Activated CD8-positive, alpha-beta memory T cell treated with anti-CD3 and anti-CD28 coated beads for 24 hours (primary cell): ENCODE results near the gene SPATS2.
"Not testable (repeated sequence)": the region's sequence is repeated elsewhere in the genome, so short reads cannot be mapped to it uniquely, and the experiment has no call there.

Experiments used
- DNase-seq: peaks from one replicate; pipeline ENCODE4 v3.0.0-alpha.2; 2020

SPATS2 gene

GRCh38 chr12:49367381-49368239 is at the start of gene SPATS2:
TSS of gene SPATS2 (plus strand) at chr12:49367462. CDS start at chr12:49461013, 93,551 bp downstream.
- DNase-seq = peak; percentile 93

- DNase-seq = not testable (repeated sequence)
These were observed 46.7 kb upstream of the SPATS2 start for GRCh38 chr12:49320411-49321103.

- peak; percentile 63 for DNase-seq
These were observed 44.9 kb upstream of the SPATS2 start for GRCh38 chr12:49322367-49322707.

- DNase-seq = peak; percentile 96
These were observed 44.3 kb upstream of the SPATS2 start, which contains the start of gene TROAP for GRCh38 chr12:49322708-49323523. TSS of gene TROAP (plus strand) at chr12:49323255. CDS start at chr12:49323609, 354 bp downstream.

- DNase-seq = no peak
These were observed 43.7 kb upstream of the SPATS2 start for GRCh38 chr12:49323524-49324097.

GRCh38 chr12:49325606-49326005 is 41.7 kb upstream of the SPATS2 start:
- no peak for DNase-seq

- no peak for DNase-seq
These were observed 39.9 kb upstream of the SPATS2 start for GRCh38 chr12:49327368-49327767.

- no peak for DNase-seq
These were observed 39.4 kb upstream of the SPATS2 start for GRCh38 chr12:49327887-49328286.

- no peak for DNase-seq
These were observed 38.4 kb upstream of the SPATS2 start for GRCh38 chr12:49328816-49329215.

GRCh38 chr12:49330032-49330619 is 37.1 kb upstream of the SPATS2 start:
- no peak for DNase-seq

- DNase-seq = no peak
These were observed 36.5 kb upstream of the SPATS2 start for GRCh38 chr12:49330631-49331379.

- no peak for DNase-seq
These were observed 35.7 kb upstream of the SPATS2 start for GRCh38 chr12:49331380-49332222.

GRCh38 chr12:49332441-49332861 is 34.8 kb upstream of the SPATS2 start:
- DNase-seq = no peak

- no peak for DNase-seq
These were observed 34.3 kb upstream of the SPATS2 start for GRCh38 chr12:49332891-49333371.

- not testable (repeated sequence) for DNase-seq
These were observed 33.5 kb upstream of the SPATS2 start for GRCh38 chr12:49333778-49334177.

GRCh38 chr12:49334226-49334625 is 33.0 kb upstream of the SPATS2 start:
- no peak for DNase-seq

- DNase-seq = no peak
These were observed 32.6 kb upstream of the SPATS2 start for GRCh38 chr12:49334681-49335080.

- no peak for DNase-seq
These were observed 31.9 kb upstream of the SPATS2 start for GRCh38 chr12:49335118-49335954.

- DNase-seq = no peak
These were observed 31.2 kb upstream of the SPATS2 start for GRCh38 chr12:49335955-49336644.
